Smooth muscle cell (in vitro differentiated cells): ENCODE measurements around the gene TPSG1. TPM values are rescaled to one million over a fixed set of nuclear protein-coding genes. Genes with fewer than 3 reads are reported as not detected.

Source experiments
- DNase-seq: peaks from one replicate; lab custom pipeline; 2025; ENCODE audit not compliant: unreplicated experiment; lab: John Stamatoyannopoulos, UW
- H2AFZ ChIP-seq: fragments of 200-600 bp; sonication (generic); 2 replicates; pipeline ENCODE4 v1.6.0; 2016; ENCODE audit warnings: antibody characterized with exemption, low read depth, mild to moderate bottlenecking
- H3F3A ChIP-seq: fragments of 200-600 bp; sonication (generic); 2 replicates; pipeline ENCODE4 v1.6.0; 2017; ENCODE audit warnings: antibody characterized with exemption, low read depth
- H3K27ac ChIP-seq: fragments of 200-600 bp; sonication (generic); 2 replicates; pipeline ENCODE4 v1.5.1; 2016; ENCODE audit warnings: low read depth, mild to moderate bottlenecking
- H3K27me3 ChIP-seq: fragments of 200-600 bp; sonication (generic); 2 replicates; pipeline ENCODE4 v1.6.1; 2016; ENCODE audit warnings: low read depth, mild to moderate bottlenecking
- H3K36me3 ChIP-seq: fragments of 200-600 bp; sonication (generic); 2 replicates; pipeline ENCODE4 v1.5.1; 2016; ENCODE audit warnings: low read depth
- H3K4me1 ChIP-seq: fragments of 200-600 bp; sonication (generic); 2 replicates; pipeline ENCODE4 v1.5.1; 2016; ENCODE audit warnings: low read depth
- H3K4me2 ChIP-seq: fragments of 200-600 bp; sonication (generic); 2 replicates; pipeline ENCODE4 v1.6.0; 2016; ENCODE audit warnings: mild to moderate bottlenecking
- H3K4me3 ChIP-seq: fragments of 200-600 bp; sonication (generic); 2 replicates; pipeline ENCODE4 v1.5.1; 2016; ENCODE audit warnings: mild to moderate bottlenecking
- H3K79me2 ChIP-seq: fragments of 200-600 bp; sonication (generic); 2 replicates; pipeline ENCODE4 v1.6.0; 2016; ENCODE audit warnings: low read depth, mild to moderate bottlenecking
- H3K9ac ChIP-seq: fragments of 200-600 bp; sonication (generic); 2 replicates; pipeline ENCODE4 v1.6.0; 2016; ENCODE audit warnings: low read depth
- H3K9me3 ChIP-seq: fragments of 200-600 bp; sonication (generic); replicated peaks from 2 replicates; pipeline ENCODE4 v1.5.1; 2016; ENCODE audit warnings: low read depth
- H4K20me1 ChIP-seq: fragments of 200-600 bp; sonication (generic); 2 replicates; pipeline ENCODE4 v1.6.0; 2016; ENCODE audit warnings: low read depth
- WGBS: methylation state at CpG from one replicate; pipeline ENCODE4 v1.1.7; 2016; ENCODE audit warnings: low lambda C conversion rate; 5-methylcytosine and 5-hydroxymethylcytosine counted together
- polyA plus RNA-seq: library from polyadenylated mRNA; unstranded; fragments of >200 nt; fragmentation: Nextera tagmentation; extraction: Ambion mirVana; gene quantifications from 2 replicates; pipeline ENCODE4 v1.2.1, GENCODE V29; 2016
- total RNA-seq: library from RNA; depleted of rRNA; stranded (reverse); fragments of >200 nt; gene quantifications from 2 replicates; pipeline ENCODE4 v1.2.3, GENCODE V29; 2014
- TF ChIP-seq, protein P1 (sequence below): fragments of 200-600 bp; sonication (generic); IDR thresholded peaks from 2 replicates; pipeline ENCODE4 v1.5.1; 2017; ENCODE audit warnings: borderline replicate concordance, mild to moderate bottlenecking, antibody characterized with exemption; ENCODE audit not compliant: insufficient read depth, poor library complexity, severe bottlenecking

Gene TPSG1
- total and polyA plus RNA-seq, 2 experiments from 2014 or later, result not detected

GRCh38 chr16:1175566-1176279 lies 49.3 kb downstream of the TPSG1 start:
- WGBS, result 85% methylated on average over 29 of the region's 29 CpGs
- H3K4me3 ChIP-seq, result no peak overlapping the region
- H3K79me2 ChIP-seq, result no peaks in the 10 kb centered on the region
- no peaks in the 10 kb centered on the region for H3K27me3 ChIP-seq
- no peaks in the 10 kb centered on the region for H3K4me1 ChIP-seq
- DNase-seq, result no peak
- H4K20me1 ChIP-seq, result no peaks in the 10 kb centered on the region
- TF ChIP-seq, protein P1, sequence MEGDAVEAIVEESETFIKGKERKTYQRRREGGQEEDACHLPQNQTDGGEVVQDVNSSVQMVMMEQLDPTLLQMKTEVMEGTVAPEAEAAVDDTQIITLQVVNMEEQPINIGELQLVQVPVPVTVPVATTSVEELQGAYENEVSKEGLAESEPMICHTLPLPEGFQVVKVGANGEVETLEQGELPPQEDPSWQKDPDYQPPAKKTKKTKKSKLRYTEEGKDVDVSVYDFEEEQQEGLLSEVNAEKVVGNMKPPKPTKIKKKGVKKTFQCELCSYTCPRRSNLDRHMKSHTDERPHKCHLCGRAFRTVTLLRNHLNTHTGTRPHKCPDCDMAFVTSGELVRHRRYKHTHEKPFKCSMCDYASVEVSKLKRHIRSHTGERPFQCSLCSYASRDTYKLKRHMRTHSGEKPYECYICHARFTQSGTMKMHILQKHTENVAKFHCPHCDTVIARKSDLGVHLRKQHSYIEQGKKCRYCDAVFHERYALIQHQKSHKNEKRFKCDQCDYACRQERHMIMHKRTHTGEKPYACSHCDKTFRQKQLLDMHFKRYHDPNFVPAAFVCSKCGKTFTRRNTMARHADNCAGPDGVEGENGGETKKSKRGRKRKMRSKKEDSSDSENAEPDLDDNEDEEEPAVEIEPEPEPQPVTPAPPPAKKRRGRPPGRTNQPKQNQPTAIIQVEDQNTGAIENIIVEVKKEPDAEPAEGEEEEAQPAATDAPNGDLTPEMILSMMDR, result no peak
- no peaks in the 10 kb centered on the region for H3K36me3 ChIP-seq
- no peaks in the 10 kb centered on the region for H3K9me3 ChIP-seq
- no peak overlapping the region for H3K4me2 ChIP-seq
- H3K9ac ChIP-seq, result no peak overlapping the region
- H2AFZ ChIP-seq, result no peak overlapping the region
- H3F3A ChIP-seq, result no peaks in the 10 kb centered on the region
- H3K27ac ChIP-seq, result no peak overlapping the region

DNA sequence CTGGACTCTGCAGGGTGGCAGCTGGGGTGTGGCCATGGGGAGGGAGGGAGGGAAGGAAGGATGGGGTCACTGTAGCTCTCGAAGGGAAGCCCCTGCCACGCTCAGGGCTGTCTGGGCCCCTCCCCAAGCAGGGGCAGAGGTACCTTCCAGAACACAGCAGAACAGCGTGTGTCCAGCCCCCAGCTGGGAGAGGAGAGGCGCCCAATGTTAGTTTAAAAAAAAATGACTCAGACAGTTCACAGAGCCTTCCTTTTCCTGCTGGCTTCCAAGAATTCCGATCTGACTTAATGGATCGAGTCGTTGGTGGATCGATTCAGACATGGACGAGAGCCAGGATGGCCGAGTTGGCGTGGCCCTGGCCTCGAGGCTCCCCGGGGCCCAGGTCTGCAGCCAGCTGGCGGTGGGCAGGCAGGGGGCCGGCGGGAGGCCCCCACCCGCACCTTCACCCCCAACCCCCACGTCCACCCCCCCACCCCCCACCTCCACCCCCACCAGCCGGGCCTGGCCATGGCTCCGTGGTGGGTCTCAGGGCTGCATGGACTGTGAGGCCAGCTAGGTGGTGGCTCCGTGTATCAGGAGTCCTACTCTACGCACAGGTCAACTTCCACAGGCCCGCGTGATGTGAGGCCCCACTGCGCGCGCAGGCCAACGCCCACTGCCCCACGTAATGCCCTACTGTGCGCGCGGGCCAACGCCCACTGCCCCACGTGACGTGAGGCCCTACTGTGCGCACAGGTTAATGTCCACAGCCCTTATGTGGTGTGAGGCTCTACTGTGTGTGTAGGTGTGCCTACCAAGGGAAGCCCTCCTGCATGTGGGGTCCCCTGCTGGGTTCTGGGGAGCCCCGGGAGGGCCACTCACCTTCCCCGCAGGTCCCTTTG lies 50.4 kb downstream of the TPSG1 start:
- H3K9ac ChIP-seq, result no peak overlapping the region
- 82% methylated on average over 26 of the region's 38 CpGs for WGBS
- H3K36me3 ChIP-seq, result no peaks in the 10 kb centered on the region
- no peaks in the 10 kb centered on the region for H3K79me2 ChIP-seq
- H3K9me3 ChIP-seq, result no peaks in the 10 kb centered on the region
- no peak overlapping the region for H3K4me2 ChIP-seq
- no peak overlapping the region for H3K4me3 ChIP-seq
- no peak overlapping the region for H2AFZ ChIP-seq
- DNase-seq, result no peak
- H3K27ac ChIP-seq, result no peak overlapping the region
- TF ChIP-seq, protein P1, result no peak
- H3K27me3 ChIP-seq, result no peaks in the 10 kb centered on the region
- H4K20me1 ChIP-seq, result no peaks in the 10 kb centered on the region
- H3K4me1 ChIP-seq, result peaks cover 7% of the 10 kb centered on the region
- H3F3A ChIP-seq, result no peaks in the 10 kb centered on the region

GRCh38 chr16:1173788-1174451 lies 51.1 kb downstream of the TPSG1 start:
- TF ChIP-seq, protein P1, result no peak
- Histone ChIP-seq H3K27me3 (no peaks in the 10 kb centered on the region), H3K9me3 (no peaks in the 10 kb centered on the region), H3K36me3 (no peaks in the 10 kb centered on the region), H3F3A (no peaks in the 10 kb centered on the region), H2AFZ (no peak overlapping the region), H4K20me1 (no peaks in the 10 kb centered on the region), H3K4me2 (no peak overlapping the region), H3K79me2 (no peaks in the 10 kb centered on the region), H3K4me1 (peaks cover 13% of the 10 kb centered on the region), H3K27ac (no peak overlapping the region), H3K4me3 (no peak overlapping the region), H3K9ac (no peak overlapping the region)
- DNase-seq, result no peak
- 97% methylated on average over 14 of the region's 14 CpGs for WGBS
